ENCODE results near the gene CBLB. TPM values are rescaled to one million over a fixed set of nuclear protein-coding genes. Genes with fewer than 3 reads are reported as not detected.

The CBLB gene
- polyA plus RNA-seq, 3 donors: 43.2 to 57.0 (median 49.9) TPM

GRCh38 chr3:105616374-105617121, 252.3 kb downstream of the CBLB start:
- no peak for DNase-seq (ENCODE audit: extremely low read depth in 1 of 11, low read depth in 9 of 11, low spot score in 4 of 11)

DNA sequence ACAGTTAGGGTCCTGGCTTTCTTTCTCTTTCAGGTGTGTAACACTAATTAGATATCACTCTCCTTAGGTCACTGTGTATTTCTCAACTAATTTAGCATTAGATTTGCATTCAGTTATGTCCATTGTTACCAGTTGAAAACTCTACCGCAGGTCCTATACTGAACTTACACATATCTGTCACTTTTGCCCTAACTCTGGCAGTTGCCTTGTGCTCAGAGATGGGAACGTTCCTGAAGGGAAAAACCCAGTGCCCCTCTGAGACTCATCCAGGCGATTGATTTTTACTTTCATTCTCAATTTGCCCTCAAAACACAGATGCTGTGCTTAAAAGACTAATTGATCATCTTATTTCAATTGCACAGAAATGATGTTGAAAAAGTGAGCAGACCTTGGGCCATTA, 253.0 kb downstream of the CBLB start:
- DNase-seq (ENCODE audit: extremely low read depth in 1 of 11, low read depth in 9 of 11, low spot score in 4 of 11): no peak

GRCh38 chr3:105614288-105615030, 254.4 kb downstream of the CBLB start:
- DNase-seq (ENCODE audit: extremely low read depth in 1 of 11, low read depth in 9 of 11, low spot score in 4 of 11): no peak

GRCh38 chr3:105613120-105613519, 255.7 kb downstream of the CBLB start:
- DNase-seq (ENCODE audit: extremely low read depth in 1 of 11, low read depth in 9 of 11, low spot score in 4 of 11): no peak

DNA sequence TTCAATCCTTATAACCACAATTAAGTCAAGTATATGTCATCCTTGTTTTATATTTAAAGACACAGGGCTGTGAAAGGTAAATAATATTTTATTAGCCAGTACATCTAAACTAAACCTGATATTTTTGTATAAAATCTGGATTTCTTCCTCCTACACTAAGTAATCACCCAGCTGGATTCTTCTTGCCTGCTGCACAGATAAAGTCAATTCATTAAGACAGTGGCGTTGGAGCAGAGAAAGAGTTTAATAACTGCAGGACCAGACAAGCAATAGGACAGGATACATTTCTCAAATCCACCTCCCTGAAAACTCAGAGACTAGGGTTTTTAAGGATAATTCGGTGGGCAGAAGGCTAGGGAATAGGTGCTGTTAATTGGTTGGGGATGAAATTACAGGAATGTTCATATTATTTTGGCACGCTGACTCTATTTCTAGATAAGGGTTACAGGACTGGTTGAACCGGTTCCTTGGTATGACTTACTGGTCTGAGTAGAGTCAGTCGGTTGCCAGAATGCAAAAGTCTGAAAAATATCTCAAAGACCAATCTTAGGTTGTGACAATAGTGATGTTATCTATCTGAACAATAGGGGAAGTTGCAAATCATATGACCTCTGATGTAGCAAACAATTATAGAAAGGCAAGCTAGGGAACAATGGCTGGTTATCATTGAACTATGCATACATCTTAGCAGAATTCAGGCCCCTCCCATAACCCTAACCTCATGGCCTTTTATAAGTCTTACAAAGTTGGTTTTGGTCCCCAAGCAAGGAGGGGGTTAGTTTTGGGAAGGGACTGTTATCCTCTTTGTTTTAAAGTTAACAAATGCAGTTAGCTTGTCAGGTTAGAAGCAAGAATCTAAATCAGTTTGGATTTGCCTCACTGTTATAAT, 257.3 kb downstream of the CBLB start:
- DNase-seq (ENCODE audit: extremely low read depth in 1 of 11, low read depth in 9 of 11, low spot score in 4 of 11): peak in 3 of 11 donors; percentile 1 to 7 (median 5)

GRCh38 chr3:105610473-105610872, 258.3 kb downstream of the CBLB start:
- no peak for DNase-seq (ENCODE audit: extremely low read depth in 1 of 11, low read depth in 9 of 11, low spot score in 4 of 11)

DNA sequence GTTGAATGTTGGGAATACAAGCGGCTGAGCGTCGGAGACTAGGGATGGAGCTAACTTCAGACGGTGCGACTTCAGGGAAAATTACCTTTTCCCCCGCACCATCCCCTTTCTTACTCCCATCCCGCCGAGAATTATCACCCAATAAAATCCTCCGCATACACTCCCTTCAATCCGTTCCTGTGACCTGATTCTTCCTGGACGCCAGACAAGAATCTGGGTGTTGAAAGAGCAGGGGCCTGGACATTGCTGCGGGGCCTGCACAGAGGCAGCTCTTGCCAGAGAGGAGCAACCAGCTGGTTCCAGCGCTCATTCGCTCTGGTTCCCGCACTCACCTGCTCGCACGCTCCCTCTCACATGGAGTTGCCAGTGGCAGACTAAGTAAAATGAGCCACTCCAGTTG, 260.2 kb downstream of the CBLB start:
- DNase-seq (ENCODE audit: extremely low read depth in 1 of 11, low read depth in 9 of 11, low spot score in 4 of 11): no peak

GRCh38 chr3:105606016-105606415, 262.8 kb downstream of the CBLB start:
- no peak for DNase-seq (ENCODE audit: extremely low read depth in 1 of 11, low read depth in 9 of 11, low spot score in 4 of 11)
